ENCODE data around the gene MFSD12.

MFSD12 gene

GRCh38 chr19:3506384-3507340, 50.7 kb downstream of the MFSD12 start:
- DNase-seq (ENCODE audit: low read depth in 2 of 2) = no peak

DNA sequence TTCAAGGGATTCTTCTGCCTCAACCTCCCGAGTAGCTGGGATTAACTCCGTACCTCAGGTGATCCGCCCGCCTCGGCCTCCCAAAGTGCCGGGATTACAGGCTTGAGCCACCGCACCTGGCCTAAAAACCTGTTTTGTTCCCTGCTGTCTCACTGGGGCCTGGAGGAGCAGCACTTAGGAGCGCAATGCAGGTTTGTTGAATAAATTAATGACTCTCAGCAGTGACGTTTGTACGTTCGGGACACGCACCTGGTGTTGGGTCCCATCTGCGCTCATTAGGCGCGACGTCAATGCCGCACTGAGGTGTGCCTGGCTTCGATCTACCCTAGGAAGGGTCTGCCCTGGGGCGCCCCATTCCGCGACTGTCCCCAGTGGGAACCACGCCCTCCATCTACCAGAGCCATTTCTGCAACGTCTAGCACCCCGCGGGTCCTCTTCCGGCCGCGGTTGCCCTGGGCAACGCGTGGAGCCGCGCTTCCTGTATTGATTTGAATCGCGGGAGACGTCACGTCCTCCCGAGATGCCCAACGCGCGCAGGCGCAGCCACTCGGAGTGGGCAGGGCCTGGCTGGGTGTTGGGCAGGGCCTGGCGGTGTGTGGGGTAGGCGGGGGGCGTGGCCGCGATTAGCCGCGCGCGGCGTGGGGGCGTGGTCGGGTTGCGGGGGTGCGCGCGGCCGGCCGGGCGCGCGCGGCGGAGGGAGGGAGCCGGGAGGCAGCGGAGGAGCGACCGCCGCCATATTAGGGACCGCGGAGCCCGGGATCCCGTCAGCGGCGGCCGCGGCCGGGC, 51.6 kb downstream of the MFSD12 start, which contains the start of gene FZR1:
Gene FZR1 (plus strand): TSS at position 714 of the 786 bp plus-strand sequence. CDS start 16,679 bp downstream, outside the sequence.
- peak; percentile 99 to 100 for DNase-seq (ENCODE audit: low read depth in 2 of 2)

GRCh38 chr19:3504735-3505134, 52.7 kb downstream of the MFSD12 start:
- DNase-seq (ENCODE audit: low read depth in 2 of 2) = no peak

DNA sequence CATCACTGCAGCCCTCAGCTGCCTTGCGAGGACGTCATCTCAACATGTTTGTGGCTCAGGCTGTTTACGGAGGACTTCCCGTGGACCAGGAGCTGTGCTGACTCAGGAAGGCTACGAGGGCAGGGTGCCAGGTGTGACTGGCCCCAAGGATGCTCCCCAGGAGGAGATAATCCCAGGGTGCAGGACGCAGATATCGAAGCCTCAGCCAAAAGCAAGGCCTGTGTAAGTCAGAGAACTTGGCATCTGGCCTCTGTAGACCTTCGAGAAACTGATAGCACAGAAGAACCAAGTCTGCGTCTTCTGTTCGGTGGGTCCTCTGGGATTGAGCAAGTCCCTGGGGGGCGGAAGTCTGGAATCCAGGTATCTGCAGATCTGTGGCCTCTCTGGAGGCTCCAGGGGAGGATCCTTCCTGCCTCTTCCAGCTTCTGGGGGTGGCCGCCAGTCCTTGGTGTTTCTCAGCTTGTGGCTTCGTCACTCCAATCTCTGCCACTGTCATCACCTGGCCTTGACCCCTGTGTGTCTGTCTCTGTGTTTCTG, 54.3 kb downstream of the MFSD12 start:
- no peak for DNase-seq (ENCODE audit: low read depth in 2 of 2)

DNA sequence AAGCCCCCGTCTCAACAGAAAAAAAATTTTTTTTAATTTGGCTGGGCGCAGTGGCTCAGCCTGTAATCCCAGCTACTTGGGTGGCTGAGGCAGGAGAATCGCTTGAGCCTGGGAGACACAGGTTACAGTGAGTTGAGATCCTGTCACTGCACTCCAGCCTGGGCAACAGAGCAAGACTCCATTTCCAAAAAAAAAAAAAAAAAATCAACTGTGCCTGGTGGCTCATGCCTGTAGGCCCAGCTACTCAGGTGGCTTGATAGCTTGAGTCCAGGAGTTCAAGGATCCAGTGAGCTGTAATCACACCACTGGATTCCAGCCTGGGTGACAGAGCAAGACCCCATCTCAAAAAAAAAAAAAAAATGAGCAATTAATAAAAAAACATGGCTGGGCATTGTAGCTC, 55.6 kb downstream of the MFSD12 start:
- DNase-seq (ENCODE audit: low read depth in 2 of 2) = no peak

DNA sequence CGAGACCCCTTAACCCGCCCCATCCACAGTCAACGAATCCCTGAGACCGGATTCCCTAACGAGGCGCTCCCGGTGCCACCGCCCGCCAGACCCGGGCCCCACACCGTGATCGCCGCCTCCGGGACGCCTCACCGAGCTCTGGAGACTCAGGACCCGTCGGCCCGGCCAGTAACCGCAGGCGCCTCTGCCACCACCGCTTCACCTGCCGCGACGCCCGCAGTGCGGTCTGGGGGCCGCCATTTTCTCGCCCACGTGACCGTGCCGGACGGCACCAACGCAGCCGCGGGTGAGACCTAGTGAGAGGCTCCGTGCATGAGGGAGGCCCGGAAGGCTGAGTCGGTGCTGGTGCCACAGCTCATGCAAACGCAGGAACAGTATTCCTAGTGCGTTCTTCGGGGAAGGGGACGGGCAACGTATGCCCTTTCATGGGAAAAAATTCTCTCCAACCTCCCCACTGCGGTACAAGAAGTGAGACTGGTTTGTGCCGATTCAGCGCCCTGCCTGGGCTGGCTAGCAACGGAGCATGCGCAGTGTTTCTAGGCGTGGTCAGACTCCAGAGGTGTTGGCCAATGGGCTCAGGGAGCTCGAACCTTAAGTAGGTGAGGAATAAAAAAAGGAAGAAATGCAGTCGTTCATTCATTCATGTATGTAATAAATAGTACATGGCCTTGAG, 56.8 kb downstream of the MFSD12 start, which contains the start of gene DOHH:
Gene DOHH (minus strand): TSS at position 246 of the 673 bp plus-strand sequence. CDS start 3,860 bp downstream, outside the sequence.
- peak; percentile 86 to 93 for DNase-seq (ENCODE audit: low read depth in 2 of 2)

DNA sequence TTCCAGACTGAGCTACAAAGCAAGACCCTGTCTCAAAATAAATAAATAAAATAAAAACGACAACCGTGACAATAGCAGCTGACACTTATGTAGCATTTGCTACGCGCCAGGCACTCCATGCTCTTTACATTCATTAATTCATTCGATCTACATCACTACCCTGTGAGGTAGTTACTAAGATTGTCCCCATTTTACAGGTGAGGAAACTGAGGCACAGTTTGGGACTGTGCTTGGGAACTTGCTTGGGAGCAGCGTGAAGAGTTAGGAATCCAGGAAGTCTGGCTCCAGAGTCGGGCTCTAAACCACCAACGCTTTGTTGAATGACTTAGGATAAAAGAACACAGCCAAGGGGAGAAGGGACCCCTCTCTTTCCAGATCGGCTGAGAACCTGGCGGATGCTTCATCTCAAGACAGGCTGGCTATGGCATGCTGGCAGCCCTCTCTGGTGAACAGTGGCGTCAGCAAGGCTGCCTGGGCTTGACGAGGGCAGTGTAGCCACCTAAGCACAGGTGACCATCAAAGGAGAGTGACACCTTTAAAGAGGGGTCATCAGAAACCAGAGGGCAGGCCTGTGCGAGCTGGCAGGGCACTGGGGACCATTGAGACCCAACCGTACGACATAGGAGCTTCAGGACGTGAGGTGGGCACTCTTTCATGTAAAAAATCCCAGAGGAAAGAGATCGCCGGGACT, 57.5 kb downstream of the MFSD12 start:
- no peak for DNase-seq (ENCODE audit: low read depth in 2 of 2)

GRCh38 chr19:3497757-3498520, 59.4 kb downstream of the MFSD12 start:
- no peak for DNase-seq (ENCODE audit: low read depth in 2 of 2)

DNA sequence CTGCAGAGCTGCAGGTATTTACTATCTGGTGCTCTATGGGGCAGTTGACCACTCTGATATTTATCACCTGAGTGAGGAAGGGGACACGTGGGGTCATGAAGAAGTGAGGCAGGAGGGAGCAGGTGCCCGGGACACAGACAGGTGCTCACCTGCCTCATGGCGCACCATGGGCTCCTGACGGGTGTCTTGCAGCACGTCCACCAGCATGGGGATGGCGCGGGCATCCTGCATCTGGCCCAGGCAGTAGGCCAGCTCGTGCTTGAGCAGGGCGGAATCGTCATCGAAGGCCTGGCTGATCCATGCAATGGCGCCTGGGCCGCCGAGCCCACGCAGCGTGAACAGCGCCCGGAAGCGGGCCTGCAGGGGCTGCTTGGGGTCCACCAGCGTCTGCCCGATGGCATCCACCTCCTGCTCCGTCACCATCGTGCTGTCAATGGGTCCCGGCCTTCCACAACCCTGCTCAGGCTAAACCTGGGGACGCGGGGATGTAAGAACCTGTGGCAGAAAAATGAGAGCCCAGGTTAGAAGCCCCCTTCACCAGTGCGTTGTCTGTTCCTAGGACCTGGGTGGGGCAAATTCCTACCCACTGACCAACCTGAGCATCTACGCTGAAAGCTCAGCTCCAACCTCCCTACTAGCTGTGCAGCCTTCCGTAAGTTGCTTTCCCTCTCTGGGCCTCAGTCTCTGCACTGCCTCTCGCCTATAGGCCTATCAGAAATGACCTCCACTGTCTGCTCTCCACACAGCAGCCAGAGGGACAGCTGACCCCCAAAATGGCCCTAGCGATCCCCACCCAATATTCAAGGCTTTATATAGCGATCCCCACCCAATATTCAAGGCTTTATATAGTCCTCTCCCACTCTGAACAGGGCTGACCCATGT, 60.8 kb downstream of the MFSD12 start:
- no peak for DNase-seq (ENCODE audit: low read depth in 2 of 2)

GRCh38 chr19:3494559-3494958, 62.8 kb downstream of the MFSD12 start:
- DNase-seq (ENCODE audit: low read depth in 2 of 2) = no peak
